ENCODE results near the gene SIGLEC8. TPM values are rescaled to one million over a fixed set of nuclear protein-coding genes. Genes with fewer than 3 reads are reported as not detected.

SIGLEC8 gene
- total and polyA plus RNA-seq, 10 of the 15 experiments (the other 5 are each of a cell fraction or from before 2014, with no cell fraction given), result not detected

DNA sequence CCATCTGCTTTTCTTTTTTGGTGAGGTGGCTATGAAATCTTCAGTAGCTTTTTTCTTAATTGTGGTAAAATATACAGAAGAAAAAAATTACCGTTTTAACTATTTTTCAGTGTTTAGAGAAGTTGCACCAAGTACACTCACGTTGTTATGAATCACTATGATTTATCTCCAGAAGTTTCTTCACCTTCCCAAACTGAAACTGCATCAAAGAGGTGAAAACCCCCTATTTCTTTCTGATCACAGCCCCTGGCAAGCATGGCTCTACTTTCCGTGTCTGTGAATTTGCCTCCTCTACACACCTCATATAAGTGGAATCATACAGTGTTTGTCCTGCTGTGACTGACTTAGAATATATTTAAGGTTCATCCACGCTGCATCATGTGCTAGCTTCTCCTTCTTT lies 25.2 kb downstream of the SIGLEC8 start:
- H2AFZ ChIP-seq (ENCODE audit: control insufficient read depth, low read depth, low read length), result no peak overlapping the region

More for the DNA sequence above, 25.2 kb downstream of the SIGLEC8 start:
- H3K27ac ChIP-seq (ENCODE audit: control insufficient read depth, insufficient read depth), result no peak overlapping the region
- no peak overlapping the region for H3K9ac ChIP-seq (ENCODE audit: control insufficient read depth, insufficient read depth, low read length)
- H3K27me3 ChIP-seq (replicated peaks in 1 of 2; ENCODE audit: control insufficient read depth in 2 of 2, insufficient read depth in 2 of 2, low read length in 1 of 2), result peaks cover 0 to 2% of the 10 kb centered on the region in 2 experiments; a peak in 1 of 4 replicates
- H3K4me2 ChIP-seq (ENCODE audit: control insufficient read depth, insufficient read depth), result no peak overlapping the region
- H3K36me3 ChIP-seq (ENCODE audit: control insufficient read depth in 2 of 2, insufficient read depth in 2 of 2, low read length in 1 of 2), result no peaks in the 10 kb centered on the region
- ChIA-PET SMC1A (ENCODE audit: uncharacterized antibody, unreplicated experiment) (interaction anchor here (0.9 kb wide), 1 partner anchor 32 kb away, joined by 3 read pairs; no protein-coding TSS in a partner anchor), POLR2A (interaction anchor here (0.6 kb wide), 1 partner anchor 212 kb away, joined by 3 read pairs; no protein-coding TSS in a partner anchor), RAD21 (ENCODE audit: unreplicated experiment) (no interaction called here), CTCF (interaction anchor here (0.8 to 1.3 kb wide), 3 partner anchors 11 to 82 kb away, joined by 3 read pairs; no protein-coding TSS in a partner anchor)
- no peaks in the 10 kb centered on the region for H3K4me1 ChIP-seq (ENCODE audit: control insufficient read depth, insufficient read depth, low read length)
- no peaks in the 10 kb centered on the region for H3K9me3 ChIP-seq (replicated peaks; ENCODE audit: control insufficient read depth, insufficient read depth, low read length)
- WGBS (ENCODE audit: insufficient coverage, insufficient replicate concordance, low lambda C conversion rate, missing lambda C conversion rate), result 14% methylated on average over 4 of the region's 4 CpGs
- TF ChIP-seq, protein P1, sequence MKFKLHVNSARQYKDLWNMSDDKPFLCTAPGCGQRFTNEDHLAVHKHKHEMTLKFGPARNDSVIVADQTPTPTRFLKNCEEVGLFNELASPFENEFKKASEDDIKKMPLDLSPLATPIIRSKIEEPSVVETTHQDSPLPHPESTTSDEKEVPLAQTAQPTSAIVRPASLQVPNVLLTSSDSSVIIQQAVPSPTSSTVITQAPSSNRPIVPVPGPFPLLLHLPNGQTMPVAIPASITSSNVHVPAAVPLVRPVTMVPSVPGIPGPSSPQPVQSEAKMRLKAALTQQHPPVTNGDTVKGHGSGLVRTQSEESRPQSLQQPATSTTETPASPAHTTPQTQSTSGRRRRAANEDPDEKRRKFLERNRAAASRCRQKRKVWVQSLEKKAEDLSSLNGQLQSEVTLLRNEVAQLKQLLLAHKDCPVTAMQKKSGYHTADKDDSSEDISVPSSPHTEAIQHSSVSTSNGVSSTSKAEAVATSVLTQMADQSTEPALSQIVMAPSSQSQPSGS (IDR thresholded peaks at IDR 0.05; ENCODE audit: low read length), result no peak
- TF ChIP-seq, protein P2, sequence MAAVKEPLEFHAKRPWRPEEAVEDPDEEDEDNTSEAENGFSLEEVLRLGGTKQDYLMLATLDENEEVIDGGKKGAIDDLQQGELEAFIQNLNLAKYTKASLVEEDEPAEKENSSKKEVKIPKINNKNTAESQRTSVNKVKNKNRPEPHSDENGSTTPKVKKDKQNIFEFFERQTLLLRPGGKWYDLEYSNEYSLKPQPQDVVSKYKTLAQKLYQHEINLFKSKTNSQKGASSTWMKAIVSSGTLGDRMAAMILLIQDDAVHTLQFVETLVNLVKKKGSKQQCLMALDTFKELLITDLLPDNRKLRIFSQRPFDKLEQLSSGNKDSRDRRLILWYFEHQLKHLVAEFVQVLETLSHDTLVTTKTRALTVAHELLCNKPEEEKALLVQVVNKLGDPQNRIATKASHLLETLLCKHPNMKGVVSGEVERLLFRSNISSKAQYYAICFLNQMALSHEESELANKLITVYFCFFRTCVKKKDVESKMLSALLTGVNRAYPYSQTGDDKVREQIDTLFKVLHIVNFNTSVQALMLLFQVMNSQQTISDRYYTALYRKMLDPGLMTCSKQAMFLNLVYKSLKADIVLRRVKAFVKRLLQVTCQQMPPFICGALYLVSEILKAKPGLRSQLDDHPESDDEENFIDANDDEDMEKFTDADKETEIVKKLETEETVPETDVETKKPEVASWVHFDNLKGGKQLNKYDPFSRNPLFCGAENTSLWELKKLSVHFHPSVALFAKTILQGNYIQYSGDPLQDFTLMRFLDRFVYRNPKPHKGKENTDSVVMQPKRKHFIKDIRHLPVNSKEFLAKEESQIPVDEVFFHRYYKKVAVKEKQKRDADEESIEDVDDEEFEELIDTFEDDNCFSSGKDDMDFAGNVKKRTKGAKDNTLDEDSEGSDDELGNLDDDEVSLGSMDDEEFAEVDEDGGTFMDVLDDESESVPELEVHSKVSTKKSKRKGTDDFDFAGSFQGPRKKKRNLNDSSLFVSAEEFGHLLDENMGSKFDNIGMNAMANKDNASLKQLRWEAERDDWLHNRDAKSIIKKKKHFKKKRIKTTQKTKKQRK (IDR thresholded peaks at IDR 0.05; ENCODE audit: low read depth, low read length), result no peak
- no peak for TF ChIP-seq RUNX3 (IDR thresholded peaks at IDR 0.05; ENCODE audit: low read length)
- TF ChIP-seq WRNIP1 (IDR thresholded peaks at IDR 0.05; ENCODE audit: borderline replicate concordance, low read depth, low read length), result no peak
- in situ Hi-C loops (cut with MboI) (no loop called here), intact Hi-C loops (cut with micrococcal nuclease; ENCODE audit: unreplicated experiment) (no loop called here)
- ATAC-seq (no peak), FAIRE-seq (no peak), DNase-seq (ENCODE audit: low read depth, low spot score) (no peak)
- no peaks in the 10 kb centered on the region for H3K79me2 ChIP-seq (ENCODE audit: control insufficient read depth, insufficient read depth, low read length)
- no peak overlapping the region for H3K4me3 ChIP-seq
- no peaks in the 10 kb centered on the region for H4K20me1 ChIP-seq (ENCODE audit: control insufficient read depth, insufficient read depth)
- BruUV-seq (replicated peaks), result no TSS peak
